Stimulated activated CD4-positive, alpha-beta T cell treated with anti-CD3 and anti-CD28 coated beads, Interleukin-2, amount 100 ng/mL, for 24 hours (primary cell): ENCODE data around the gene INPP5E.

Experiments
- DNase-seq, 2 donors: peaks; one replicate each; pipeline ENCODE4 v3.0.0-alpha.2; 2020

The INPP5E gene

GRCh38 chr9:136439481-136440408 lies at the start of gene INPP5E:
INPP5E (minus strand) TSS chr9:136439845; CDS start chr9:136439419, 426 bp downstream.
- peak; percentile 88 to 89 for DNase-seq

DNA sequence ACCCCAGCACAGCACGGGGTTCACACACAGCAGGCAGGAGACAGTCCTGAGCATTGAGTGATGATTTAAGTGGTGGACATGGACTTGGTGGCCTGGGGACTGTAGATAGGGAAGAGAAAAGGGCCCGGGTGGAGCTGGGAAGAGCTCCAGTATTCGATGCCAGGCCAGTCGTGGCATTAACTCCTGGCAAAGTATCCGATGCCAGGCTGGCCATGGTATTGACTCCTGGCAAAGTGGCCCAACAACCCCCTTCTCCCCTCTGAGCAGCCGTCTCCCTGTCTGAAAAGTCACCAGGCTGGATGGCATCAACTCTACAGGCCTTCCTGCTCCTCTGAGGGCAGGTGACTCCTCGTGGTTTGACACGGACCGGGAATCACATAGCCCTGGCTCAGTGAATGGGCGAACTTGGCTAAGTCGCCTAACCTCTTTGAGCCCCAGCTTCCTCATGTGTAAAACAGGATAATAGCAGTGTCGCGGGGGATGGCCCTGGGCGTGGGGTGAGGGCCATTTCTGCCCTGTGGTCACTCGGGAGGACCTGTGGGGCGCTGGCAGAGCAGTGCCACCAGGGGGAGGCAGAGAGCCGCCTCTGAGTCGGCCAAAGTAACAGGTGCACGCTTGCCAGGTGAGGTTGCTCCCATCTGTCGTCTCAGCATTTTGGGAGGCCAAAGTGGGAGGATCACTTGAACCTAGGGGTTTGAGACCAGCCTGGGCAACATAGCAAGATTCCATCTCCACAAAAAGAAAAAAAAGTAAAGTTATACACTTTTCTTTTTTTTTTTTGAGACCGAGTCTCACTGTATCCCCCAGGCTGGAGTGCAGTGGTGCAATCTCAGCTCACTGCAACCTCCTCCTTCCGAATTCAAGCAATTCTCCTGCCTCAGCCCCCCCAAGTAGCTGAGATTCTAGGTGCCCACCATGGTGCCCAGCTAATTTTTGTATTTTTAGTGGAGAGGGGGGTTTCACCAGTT lies 48.9 kb upstream of the INPP5E start:
- DNase-seq = peak; percentile 80 to 83

- no peak for DNase-seq
These were observed 48.0 kb upstream of the INPP5E start for GRCh38 chr9:136487672-136488071.

GRCh38 chr9:136486823-136487620 lies 47.4 kb upstream of the INPP5E start:
- no peak for DNase-seq

DNA sequence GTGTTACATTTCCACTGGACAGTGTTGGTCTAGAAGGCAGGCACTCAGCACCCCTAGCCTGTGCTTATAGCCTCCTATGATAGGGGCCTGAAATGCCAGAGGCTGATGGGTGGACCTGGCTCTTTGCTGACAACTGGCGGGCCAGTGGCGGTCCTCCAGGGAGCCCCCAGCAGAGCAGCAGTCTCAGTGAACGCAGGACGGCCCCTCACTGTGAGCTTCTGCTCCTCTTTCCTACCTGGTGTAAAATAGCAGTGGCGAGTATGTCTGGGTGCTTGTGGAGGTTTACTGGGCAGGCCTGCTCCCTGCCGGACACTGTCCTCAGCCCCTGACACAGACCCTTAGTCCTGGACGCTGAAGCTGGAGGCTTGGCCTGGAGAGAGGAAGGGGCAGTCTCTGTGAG lies 46.5 kb upstream of the INPP5E start:
- no peak for DNase-seq

DNA sequence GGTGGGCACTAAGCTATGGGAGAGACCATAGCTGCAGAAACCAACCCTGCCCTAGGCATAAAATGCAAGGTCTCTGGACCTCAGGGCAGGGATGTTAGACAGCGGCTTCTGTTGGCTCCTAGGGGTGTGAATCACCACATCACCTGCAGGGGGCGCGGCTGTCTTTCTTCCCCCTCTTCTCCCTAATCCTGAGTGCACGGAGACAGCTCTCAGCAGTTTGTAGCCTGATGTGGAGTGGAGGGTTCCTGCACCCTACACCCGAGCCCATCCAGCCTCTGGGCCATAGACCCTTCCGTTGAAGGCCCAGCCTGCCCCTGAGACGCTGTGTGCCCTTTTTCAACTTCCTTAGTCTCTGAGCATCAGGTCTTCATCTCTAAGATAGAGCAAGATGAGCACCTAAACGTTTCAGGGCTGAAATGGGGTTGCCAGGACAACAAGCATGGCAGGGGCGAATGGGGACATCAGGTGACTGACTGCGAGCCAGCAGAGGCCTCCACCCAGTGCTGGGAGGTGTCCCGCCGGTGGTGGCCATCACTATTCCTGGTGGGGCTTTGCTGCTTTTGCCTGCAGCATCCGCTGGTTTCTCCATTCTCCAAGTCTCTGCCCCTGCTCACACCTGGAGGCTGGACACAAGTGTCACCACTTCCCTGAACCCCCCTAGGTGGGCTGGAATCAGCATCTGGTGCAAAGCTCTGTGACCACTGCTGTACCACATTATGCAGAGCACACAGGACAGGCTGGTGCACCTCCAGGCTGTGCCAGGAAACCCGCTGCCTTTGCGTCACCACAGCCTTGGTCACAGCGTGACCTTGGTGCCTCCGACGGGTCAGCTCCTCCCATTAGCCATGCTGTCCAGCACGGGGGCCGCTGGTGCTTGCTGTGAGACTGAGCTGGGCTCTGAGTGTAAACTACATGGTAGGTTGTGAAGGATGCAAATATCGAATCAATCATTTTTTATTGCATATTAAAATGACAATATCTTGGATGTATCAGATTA lies 45.7 kb upstream of the INPP5E start:
- peak; percentile 89 to 90 for DNase-seq

GRCh38 chr9:136484153-136485048 lies 44.8 kb upstream of the INPP5E start:
- no peak for DNase-seq

- DNase-seq = peak; percentile 95 to 97
These were observed 44.0 kb upstream of the INPP5E start for GRCh38 chr9:136483589-136484152.

- peak; percentile 100 for DNase-seq
These were observed 43.3 kb upstream of the INPP5E start, which contains the start of gene SEC16A for GRCh38 chr9:136482793-136483588. SEC16A (minus strand) TSS chr9:136483040; CDS start chr9:136477615, 5,425 bp downstream.

GRCh38 chr9:136482046-136482792 lies 42.6 kb upstream of the INPP5E start:
- peak in 1 of 2 donors; percentile 38 for DNase-seq

DNA sequence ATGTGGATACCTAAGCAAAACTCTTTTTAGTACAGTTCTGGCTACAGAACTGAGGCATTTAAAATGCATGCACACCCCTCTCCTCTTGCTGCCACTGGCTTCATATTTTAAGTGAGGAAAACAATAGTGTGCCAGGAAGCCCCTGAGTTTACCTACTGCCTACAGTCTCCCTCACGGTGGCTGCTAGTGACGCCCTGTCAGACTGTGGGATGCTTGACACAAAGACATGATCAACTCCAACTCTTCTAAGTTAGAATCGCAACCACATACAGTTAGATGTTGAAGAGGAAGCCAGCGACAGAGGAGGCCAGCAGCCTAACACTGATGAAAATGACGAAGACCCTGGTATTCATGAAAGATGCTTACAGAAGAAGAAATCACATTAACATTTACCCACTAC lies 41.9 kb upstream of the INPP5E start:
- no peak for DNase-seq

DNA sequence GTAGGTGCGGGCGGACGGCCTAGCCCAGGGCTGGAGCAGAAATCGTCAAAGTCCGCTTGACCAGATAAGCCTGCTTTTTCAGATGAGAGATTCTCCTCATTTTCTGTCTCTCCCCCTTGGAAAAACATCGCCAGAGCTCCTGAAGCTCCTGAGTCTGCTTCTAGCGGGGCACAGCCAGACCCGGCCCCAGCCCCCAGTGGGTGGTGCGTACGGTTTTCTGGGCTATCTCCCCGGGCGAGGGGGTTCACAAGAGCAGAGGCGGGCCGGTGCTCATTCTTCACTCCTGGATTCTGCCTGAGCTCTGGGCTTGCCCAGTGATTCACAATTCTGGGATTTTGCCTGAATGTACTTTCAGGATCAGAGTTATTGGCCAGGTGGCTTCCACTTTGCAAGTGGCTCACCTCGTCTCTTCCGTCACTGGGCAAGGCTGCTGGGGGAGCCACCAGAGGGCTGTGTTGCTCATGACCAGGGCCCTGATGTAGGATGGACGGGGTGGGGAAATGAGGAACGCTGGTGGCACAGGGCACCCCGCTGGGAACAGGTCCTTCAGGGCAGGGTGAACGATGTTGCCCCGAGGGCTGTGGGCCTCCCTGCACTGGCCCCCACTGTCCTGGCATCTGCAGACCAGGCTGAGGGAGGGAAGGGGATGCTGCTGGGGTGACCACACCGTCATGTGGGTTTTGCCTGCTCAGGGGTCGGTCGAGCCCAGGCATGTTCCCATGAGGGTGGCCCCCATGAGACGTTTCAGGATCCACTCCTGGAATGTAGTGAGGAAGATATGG lies 36.9 kb upstream of the INPP5E start:
- DNase-seq = no peak

DNA sequence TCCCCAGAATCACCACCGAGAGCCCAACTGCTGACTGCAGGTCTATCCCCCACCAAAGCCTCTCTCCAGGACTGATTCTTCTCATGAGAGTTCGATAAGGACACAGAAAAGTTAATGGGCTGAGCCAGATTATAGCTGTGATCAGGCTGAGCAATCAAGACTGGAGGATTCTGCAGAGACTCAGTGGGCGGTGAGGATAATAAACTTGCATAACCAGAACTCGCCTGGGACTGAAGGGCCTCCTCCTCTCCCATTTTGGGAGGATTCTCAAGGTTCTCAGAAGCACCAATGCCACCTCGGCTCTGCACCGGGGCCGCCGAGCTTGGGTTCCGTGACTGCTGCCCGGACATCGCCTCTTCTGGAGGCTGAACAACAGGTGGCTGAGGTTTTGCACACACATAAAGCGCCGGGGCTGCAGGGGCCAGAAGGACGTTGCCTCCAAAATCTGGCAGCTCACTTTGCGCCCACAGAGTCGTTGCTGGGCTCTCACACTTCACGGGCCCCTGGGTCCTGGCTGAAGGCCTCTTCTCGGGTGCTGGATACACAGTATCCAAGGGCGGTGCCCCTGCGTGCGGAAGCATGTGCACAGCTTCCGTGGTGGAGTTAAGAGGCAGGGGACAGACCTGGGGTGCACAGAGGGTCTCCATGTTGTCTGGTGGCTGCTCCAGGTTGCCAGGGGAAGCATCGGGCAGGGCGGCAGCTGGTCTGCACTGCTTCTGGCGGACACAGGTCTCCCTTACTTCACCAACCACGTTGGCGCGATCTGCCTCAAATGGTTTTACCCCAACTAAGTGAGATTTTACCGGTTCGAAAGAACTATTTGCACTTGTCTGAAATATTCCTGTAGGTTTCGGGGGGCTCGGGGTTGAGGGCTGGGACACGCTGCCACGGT lies 35.6 kb upstream of the INPP5E start:
- DNase-seq = no peak

DNA sequence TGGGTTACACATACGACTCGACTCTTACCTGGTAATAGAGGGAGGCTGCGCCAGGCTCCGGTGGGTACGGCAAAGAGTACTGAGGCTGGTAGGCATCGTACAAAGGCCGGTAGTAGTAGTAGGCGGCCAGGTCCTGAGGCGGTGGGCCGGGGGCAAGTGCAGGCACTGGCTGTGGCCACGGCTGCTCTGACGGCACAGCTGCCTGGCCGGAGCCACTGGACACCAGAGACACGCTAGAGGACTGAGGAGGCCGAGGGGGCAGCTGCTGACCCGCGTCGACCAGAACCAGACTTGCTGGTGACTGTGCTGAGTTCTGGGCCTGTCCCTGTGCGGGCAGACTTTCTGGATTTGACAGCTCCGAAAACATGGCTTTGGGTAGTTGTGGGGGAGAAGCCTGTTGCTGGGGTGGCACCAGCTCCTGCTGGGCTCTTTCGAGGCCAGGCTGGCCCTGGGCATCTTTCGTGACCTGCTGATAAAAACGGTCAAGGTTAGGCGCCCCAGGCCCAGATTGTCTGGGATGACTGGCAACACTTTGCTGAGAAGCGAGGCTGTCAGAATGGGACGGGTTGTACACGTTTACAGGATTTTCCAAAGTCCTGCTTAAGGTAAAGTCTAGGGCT lies 34.5 kb upstream of the INPP5E start:
- no peak for DNase-seq

DNA sequence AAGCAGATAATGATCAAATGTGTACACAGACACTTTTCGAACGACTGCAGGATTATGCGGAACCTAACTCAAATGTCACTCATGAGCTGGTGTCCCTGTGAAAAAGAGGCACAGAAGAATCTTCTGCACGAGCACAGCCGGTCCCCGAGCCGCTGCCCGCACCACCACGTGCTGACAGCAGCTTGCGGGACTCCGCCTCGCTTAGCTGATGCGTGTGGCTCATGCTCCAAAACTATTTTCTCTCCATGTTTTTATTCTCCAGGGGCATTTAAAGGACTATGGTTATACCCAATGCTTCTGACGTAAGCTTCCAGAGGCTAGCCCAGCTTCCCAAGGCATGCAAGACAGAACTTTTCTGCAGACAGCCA lies 33.7 kb upstream of the INPP5E start:
- DNase-seq = no peak
